ENCODE measurements around the gene SERPINE1. TPM values are rescaled to one million over a fixed set of nuclear protein-coding genes. Genes with fewer than 3 reads are reported as not detected.

Gene SERPINE1
- total and polyA plus RNA-seq, 2 of the 13 experiments (the other 11 are each of a cell fraction or from before 2014, with no cell fraction given) = 21.2 to 1,576 TPM

DNA sequence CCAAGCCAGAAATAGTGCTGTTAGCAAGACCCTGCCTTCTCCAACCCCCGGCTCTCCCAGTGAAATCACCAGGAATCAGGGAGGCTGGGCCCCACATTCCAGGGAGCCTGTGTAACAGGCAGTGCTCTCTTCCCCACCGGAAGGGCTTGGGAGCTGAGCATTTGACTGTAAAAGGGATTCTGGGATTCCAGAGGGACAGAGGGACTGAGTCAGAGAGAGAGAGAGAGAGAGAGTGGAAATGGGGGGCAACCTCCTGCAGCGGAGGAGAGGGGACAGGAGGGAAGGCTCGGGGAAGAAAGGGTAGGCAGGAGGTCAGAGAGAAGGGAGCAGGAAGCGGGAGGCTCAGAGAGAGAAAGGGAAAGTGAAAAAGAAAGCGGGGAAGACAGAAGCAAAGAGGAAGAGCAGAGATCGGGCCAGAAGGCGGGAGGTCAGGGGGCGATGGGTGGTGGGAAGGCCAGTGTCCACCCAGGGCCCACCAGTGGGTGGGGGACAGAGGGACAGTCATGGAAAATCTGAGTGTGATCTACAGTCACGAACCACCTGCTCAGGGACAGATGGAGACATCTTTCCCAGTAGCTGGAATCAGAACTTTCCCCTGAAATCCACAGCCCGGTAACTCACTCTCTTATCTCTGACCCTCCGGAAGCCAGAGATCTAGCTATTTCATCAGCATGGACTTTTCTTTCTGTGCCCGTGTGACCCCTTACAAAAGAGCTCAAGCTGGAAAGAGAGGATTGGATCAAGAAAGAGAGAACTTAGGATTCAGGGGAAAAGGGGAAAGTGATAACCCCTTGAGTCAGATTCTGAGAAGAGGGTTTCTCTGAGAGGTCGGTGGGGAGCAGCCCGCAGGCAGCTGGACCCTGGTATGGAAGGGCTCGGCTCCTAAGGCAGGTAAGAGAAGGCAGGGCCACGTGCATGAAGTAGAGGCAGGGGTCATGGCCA is 4.6 kb upstream of the SERPINE1 start (continued):
- TF ChIP-seq TCF12 (IDR thresholded peaks at IDR 0.05) (no peak), TCF12 (CRISPR knock-in tag; IDR thresholded peaks at IDR 0.05) (0 out of 2 replicates have a peak, but pooled peaks have one; percentile 15), ZBTB7B (CRISPR knock-in tag; IDR thresholded peaks at IDR 0.05) (no peak; the same call in 1 of the 2 replicates), NFE2 (CRISPR knock-in tag; IDR thresholded peaks at IDR 0.05) (no peak), PITX1 (CRISPR knock-in tag; IDR thresholded peaks at IDR 0.05) (peak; percentile 60), U2AF1 (optimal IDR thresholded peaks at IDR 0.05; ENCODE audit: low read depth, low read length) (no peak), KLF11 (CRISPR knock-in tag; IDR thresholded peaks at IDR 0.05) (no peak), ZNF337 (CRISPR knock-in tag; IDR thresholded peaks at IDR 0.05; ENCODE audit: borderline replicate concordance, low read depth) (no peak), ZNF24 (IDR thresholded peaks at IDR 0.05) (no peak), ZNF674 (CRISPR knock-in tag; IDR thresholded peaks at IDR 0.05; ENCODE audit: low read depth) (no peak), ZNF570 (CRISPR knock-in tag; IDR thresholded peaks at IDR 0.05; ENCODE audit: borderline replicate concordance) (no peak), ZNF138 (CRISPR knock-in tag; IDR thresholded peaks at IDR 0.05; ENCODE audit: low read depth) (no peak), TRIM24 (CRISPR knock-in tag; IDR thresholded peaks at IDR 0.05) (no peak)
- TF ChIP-seq, protein P1, sequence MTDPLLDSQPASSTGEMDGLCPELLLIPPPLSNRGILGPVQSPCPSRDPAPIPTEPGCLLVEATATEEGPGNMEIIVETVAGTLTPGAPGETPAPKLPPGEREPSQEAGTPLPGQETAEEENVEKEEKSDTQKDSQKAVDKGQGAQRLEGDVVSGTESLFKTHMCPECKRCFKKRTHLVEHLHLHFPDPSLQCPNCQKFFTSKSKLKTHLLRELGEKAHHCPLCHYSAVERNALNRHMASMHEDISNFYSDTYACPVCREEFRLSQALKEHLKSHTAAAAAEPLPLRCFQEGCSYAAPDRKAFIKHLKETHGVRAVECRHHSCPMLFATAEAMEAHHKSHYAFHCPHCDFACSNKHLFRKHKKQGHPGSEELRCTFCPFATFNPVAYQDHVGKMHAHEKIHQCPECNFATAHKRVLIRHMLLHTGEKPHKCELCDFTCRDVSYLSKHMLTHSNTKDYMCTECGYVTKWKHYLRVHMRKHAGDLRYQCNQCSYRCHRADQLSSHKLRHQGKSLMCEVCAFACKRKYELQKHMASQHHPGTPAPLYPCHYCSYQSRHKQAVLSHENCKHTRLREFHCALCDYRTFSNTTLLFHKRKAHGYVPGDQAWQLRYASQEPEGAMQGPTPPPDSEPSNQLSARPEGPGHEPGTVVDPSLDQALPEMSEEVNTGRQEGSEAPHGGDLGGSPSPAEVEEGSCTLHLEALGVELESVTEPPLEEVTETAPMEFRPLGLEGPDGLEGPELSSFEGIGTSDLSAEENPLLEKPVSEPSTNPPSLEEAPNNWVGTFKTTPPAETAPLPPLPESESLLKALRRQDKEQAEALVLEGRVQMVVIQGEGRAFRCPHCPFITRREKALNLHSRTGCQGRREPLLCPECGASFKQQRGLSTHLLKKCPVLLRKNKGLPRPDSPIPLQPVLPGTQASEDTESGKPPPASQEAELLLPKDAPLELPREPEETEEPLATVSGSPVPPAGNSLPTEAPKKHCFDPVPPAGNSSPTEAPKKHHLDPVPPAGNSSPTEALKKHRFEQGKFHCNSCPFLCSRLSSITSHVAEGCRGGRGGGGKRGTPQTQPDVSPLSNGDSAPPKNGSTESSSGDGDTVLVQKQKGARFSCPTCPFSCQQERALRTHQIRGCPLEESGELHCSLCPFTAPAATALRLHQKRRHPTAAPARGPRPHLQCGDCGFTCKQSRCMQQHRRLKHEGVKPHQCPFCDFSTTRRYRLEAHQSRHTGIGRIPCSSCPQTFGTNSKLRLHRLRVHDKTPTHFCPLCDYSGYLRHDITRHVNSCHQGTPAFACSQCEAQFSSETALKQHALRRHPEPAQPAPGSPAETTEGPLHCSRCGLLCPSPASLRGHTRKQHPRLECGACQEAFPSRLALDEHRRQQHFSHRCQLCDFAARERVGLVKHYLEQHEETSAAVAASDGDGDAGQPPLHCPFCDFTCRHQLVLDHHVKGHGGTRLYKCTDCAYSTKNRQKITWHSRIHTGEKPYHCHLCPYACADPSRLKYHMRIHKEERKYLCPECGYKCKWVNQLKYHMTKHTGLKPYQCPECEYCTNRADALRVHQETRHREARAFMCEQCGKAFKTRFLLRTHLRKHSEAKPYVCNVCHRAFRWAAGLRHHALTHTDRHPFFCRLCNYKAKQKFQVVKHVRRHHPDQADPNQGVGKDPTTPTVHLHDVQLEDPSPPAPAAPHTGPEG (CRISPR knock-in tag; IDR thresholded peaks at IDR 0.05) = no peak
- TF ChIP-seq, protein P2, sequence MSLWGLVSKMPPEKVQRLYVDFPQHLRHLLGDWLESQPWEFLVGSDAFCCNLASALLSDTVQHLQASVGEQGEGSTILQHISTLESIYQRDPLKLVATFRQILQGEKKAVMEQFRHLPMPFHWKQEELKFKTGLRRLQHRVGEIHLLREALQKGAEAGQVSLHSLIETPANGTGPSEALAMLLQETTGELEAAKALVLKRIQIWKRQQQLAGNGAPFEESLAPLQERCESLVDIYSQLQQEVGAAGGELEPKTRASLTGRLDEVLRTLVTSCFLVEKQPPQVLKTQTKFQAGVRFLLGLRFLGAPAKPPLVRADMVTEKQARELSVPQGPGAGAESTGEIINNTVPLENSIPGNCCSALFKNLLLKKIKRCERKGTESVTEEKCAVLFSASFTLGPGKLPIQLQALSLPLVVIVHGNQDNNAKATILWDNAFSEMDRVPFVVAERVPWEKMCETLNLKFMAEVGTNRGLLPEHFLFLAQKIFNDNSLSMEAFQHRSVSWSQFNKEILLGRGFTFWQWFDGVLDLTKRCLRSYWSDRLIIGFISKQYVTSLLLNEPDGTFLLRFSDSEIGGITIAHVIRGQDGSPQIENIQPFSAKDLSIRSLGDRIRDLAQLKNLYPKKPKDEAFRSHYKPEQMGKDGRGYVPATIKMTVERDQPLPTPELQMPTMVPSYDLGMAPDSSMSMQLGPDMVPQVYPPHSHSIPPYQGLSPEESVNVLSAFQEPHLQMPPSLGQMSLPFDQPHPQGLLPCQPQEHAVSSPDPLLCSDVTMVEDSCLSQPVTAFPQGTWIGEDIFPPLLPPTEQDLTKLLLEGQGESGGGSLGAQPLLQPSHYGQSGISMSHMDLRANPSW (CRISPR knock-in tag; IDR thresholded peaks at IDR 0.05; ENCODE audit: borderline replicate concordance) = no peak

All from HepG2 (cell line).